ENCODE data around the gene BBS9. TPM values are rescaled to one million over a fixed set of nuclear protein-coding genes. Genes with fewer than 3 reads are reported as not detected.

Gene BBS9
- total and polyA plus RNA-seq, 5 donors, result 4.5 to 18.1 (median 13.6) TPM

- Histone ChIP-seq H3K27me3 (ENCODE audit: control insufficient read depth, insufficient read depth) (no peaks in the 10 kb centered on the region), H3K9me3 (ENCODE audit: control insufficient read depth, low read length) (no peaks in the 10 kb centered on the region), H3K27ac (ENCODE audit: low read length) (no peak overlapping the region), H3K4me1 (ENCODE audit: control insufficient read depth, insufficient read depth, low read length) (peaks cover 3% of the 10 kb centered on the region), H3K4me3 (ENCODE audit: low read length) (no peak overlapping the region)
- DNase-seq, result no peak
- WGBS, result 61% methylated on average over 2 of the region's 2 CpGs
- ATAC-seq, result no peak
- intact Hi-C loops (cut with DNase I), result no loop called here
These were observed 2.3 kb upstream of the BBS9 start for GRCh38 chr7:33127085-33127484.

DNA sequence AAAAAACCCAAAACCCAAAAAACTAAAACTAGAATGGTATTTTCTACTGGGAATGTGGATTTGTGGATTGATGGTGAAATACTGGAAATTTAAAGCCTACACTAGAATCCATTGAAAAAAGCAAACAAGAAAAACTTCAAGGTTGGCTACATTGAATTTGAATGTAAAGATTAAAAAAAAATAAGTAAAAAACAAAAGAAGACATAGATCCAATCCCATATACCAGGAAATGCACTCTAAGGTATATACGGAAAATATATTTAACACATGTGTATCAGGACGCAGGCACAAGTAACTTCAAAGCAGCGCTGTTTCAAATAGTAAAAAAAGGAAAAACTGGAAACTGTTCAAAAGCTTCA is 754 bp upstream of the BBS9 start:
- no peaks in the 10 kb centered on the region for H3K27me3 ChIP-seq (ENCODE audit: control insufficient read depth, insufficient read depth)
- intact Hi-C loops (cut with DNase I), result no loop called here
- WGBS, result under 1% methylated on average over 3 of the region's 3 CpGs
- no peak for DNase-seq
- H3K27ac ChIP-seq (ENCODE audit: low read length), result peak overlapping the region; percentile 87
- H3K4me3 ChIP-seq (ENCODE audit: low read length), result peak overlapping the region; percentile 95
- ATAC-seq, result no peak
- H3K4me1 ChIP-seq (ENCODE audit: control insufficient read depth, insufficient read depth, low read length), result peaks cover 3% of the 10 kb centered on the region
- no peaks in the 10 kb centered on the region for H3K9me3 ChIP-seq (ENCODE audit: control insufficient read depth, low read length)

GRCh38 chr7:33129806-33130153 is 416 bp downstream of the BBS9 start:
- under 1% methylated on average over 11 of the region's 11 CpGs for WGBS
- intact Hi-C loops (cut with DNase I), result no loop called here
- peak overlapping the region; percentile 83 for H3K27ac ChIP-seq (ENCODE audit: low read length)
- H3K9me3 ChIP-seq (ENCODE audit: control insufficient read depth, low read length), result no peaks in the 10 kb centered on the region
- no peak for DNase-seq
- no peaks in the 10 kb centered on the region for H3K27me3 ChIP-seq (ENCODE audit: control insufficient read depth, insufficient read depth)
- peaks cover 3% of the 10 kb centered on the region for H3K4me1 ChIP-seq (ENCODE audit: control insufficient read depth, insufficient read depth, low read length)
- ATAC-seq, result no peak
- peak overlapping the region; percentile 95 for H3K4me3 ChIP-seq (ENCODE audit: low read length)

- Histone ChIP-seq H3K4me3 (ENCODE audit: low read length) (peak overlapping the region; percentile 95), H3K27me3 (ENCODE audit: control insufficient read depth, insufficient read depth) (no peaks in the 10 kb centered on the region), H3K9me3 (ENCODE audit: control insufficient read depth, low read length) (no peaks in the 10 kb centered on the region), H3K4me1 (ENCODE audit: control insufficient read depth, insufficient read depth, low read length) (peaks cover 3% of the 10 kb centered on the region), H3K27ac (ENCODE audit: low read length) (no peak overlapping the region)
- 13% methylated on average over 3 of the region's 3 CpGs for whole genome bisulfite sequencing
- intact Hi-C loops (cut with DNase I), result no loop called here
- ATAC-seq, result no peak
- no peak for DNase-seq
These were observed 820 bp downstream of the BBS9 start for GRCh38 chr7:33130184-33130583.

- no peaks in the 10 kb centered on the region for H3K4me1 ChIP-seq (ENCODE audit: control insufficient read depth, insufficient read depth, low read length)
These were observed 7.7 kb downstream of the BBS9 start for GRCh38 chr7:33137103-33137502.

DNA sequence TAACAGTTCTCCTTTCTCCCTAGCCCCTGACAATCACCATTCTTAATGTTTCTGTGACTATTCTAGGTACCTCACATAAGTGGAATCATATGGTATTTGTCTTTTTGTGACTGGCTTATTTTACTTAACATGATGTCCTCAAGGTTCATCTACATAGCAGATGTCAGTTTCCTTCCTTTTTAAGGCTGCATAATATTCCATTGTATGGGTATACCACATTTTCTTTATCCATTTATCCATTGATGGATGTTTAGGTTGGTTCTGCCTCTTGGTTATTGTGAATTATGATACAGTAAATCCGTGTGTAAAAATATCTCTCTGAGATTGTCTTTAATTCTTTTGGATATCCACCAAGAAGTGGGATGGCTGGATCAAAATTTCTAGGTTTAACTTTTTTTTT is 13.2 kb downstream of the BBS9 start:
- Histone ChIP-seq H3K4me1 (ENCODE audit: control insufficient read depth, insufficient read depth, low read length) (no peaks in the 10 kb centered on the region), H3K9me3 (ENCODE audit: control insufficient read depth, low read length) (no peaks in the 10 kb centered on the region), H3K27me3 (ENCODE audit: control insufficient read depth, insufficient read depth) (no peaks in the 10 kb centered on the region), H3K27ac (ENCODE audit: low read length) (no peak overlapping the region), H3K4me3 (ENCODE audit: low read length) (no peak overlapping the region)
- 92% methylated on average over 1 of the region's 1 CpG for whole genome bisulfite sequencing
- DNase-seq (no peak), ATAC-seq (no peak)
- intact Hi-C loops (cut with DNase I), result no loop called here

More at GRCh38 chr7:33137103-33137502, 7.7 kb downstream of the BBS9 start:
- no peak for DNase-seq
- Histone ChIP-seq H3K27me3 (ENCODE audit: control insufficient read depth, insufficient read depth) (no peaks in the 10 kb centered on the region), H3K4me3 (ENCODE audit: low read length) (no peak overlapping the region), H3K27ac (ENCODE audit: low read length) (no peak overlapping the region), H3K9me3 (ENCODE audit: control insufficient read depth, low read length) (no peaks in the 10 kb centered on the region)
- 95% methylated on average over 15 of the region's 15 CpGs for WGBS
- no peak for ATAC-seq
- intact Hi-C loops (cut with DNase I), result no loop called here

DNA sequence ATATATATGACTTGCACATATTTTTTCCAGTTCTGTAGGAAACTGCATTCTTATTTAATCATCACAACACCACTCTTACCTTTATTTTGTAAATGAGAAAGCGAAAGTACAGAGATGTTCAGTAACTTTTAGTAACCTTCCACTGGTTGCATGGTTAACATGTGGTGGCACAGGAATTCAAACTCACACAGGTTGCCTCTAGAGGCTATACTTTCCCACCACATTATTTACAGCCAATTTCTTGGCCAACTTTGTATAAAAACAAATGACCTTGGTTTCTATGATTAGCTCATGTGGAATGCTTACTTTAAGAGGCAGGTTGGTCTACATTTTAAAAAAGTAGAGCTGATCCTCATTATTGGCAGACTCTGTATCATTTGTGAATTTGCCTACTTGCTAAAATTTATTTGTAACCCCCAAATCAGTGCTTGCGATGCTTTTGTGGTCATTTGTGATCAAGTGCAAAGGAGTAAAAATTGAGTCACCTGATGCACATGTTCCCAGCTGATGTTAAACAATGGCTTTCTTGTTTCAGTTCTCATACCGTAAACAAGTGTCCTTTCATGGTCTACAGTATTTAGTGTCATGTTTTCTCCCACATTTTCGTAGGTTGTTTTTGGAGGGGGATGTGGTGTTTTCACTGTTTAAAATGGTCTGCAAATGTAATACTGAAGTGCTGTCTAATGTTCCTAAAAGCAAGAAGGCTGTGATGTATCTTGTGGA is 14.8 kb downstream of the BBS9 start:
- no peaks in the 10 kb centered on the region for H3K27me3 ChIP-seq (ENCODE audit: control insufficient read depth, insufficient read depth)
- H3K4me1 ChIP-seq (ENCODE audit: control insufficient read depth, insufficient read depth, low read length), result no peaks in the 10 kb centered on the region
- intact Hi-C loops (cut with DNase I), result no loop called here
- no peak for ATAC-seq
- DNase-seq, result no peak
- 93% methylated on average over 4 of the region's 4 CpGs for WGBS
- no peak overlapping the region for H3K4me3 ChIP-seq (ENCODE audit: low read length)
- no peak overlapping the region for H3K27ac ChIP-seq (ENCODE audit: low read length)
- no peaks in the 10 kb centered on the region for H3K9me3 ChIP-seq (ENCODE audit: control insufficient read depth, low read length)

GRCh38 chr7:33145156-33145555 is 15.8 kb downstream of the BBS9 start:
- no peaks in the 10 kb centered on the region for H3K4me1 ChIP-seq (ENCODE audit: control insufficient read depth, insufficient read depth, low read length)
- H3K9me3 ChIP-seq (ENCODE audit: control insufficient read depth, low read length), result no peaks in the 10 kb centered on the region
- ATAC-seq (no peak), DNase-seq (no peak)
- WGBS, result 93% methylated on average over 5 of the region's 5 CpGs
- H3K4me3 ChIP-seq (ENCODE audit: low read length), result no peak overlapping the region
- no peaks in the 10 kb centered on the region for H3K27me3 ChIP-seq (ENCODE audit: control insufficient read depth, insufficient read depth)
- intact Hi-C loops (cut with DNase I), result no loop called here
- H3K27ac ChIP-seq (ENCODE audit: low read length), result no peak overlapping the region

GRCh38 chr7:33152087-33152486 is 22.7 kb downstream of the BBS9 start:
- ATAC-seq, result no peak
- Histone ChIP-seq H3K9me3 (ENCODE audit: control insufficient read depth, low read length) (no peaks in the 10 kb centered on the region), H3K27me3 (ENCODE audit: control insufficient read depth, insufficient read depth) (no peaks in the 10 kb centered on the region), H3K4me3 (ENCODE audit: low read length) (no peak overlapping the region), H3K27ac (ENCODE audit: low read length) (no peak overlapping the region), H3K4me1 (ENCODE audit: control insufficient read depth, insufficient read depth, low read length) (peaks cover 2% of the 10 kb centered on the region)
- DNase-seq, result no peak
- WGBS, result 83% methylated on average over 3 of the region's 3 CpGs
- intact Hi-C loops (cut with DNase I), result no loop called here

DNA sequence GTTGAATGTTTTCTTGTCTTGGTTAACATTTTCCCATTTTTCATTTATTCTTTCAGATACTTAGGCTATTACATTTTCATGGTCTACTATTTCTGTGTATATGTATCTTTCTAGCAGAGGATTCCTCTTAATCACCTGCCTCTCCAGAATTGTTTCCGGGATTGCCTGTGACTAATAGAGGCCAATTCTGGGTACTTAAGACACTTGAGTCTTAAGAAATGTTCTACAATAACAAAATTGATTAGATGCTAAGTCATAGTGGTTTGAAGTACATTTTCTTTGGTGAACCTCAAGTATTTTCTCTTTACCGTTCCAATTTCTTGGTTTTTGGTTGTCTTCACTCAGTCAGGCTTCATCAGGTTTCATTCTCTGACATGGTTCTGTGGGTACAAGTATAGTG is 26.4 kb downstream of the BBS9 start:
- H3K4me3 ChIP-seq (ENCODE audit: low read length), result no peak overlapping the region
- intact Hi-C loops (cut with DNase I), result no loop called here
- DNase-seq (no peak), ATAC-seq (no peak)
- H3K27me3 ChIP-seq (ENCODE audit: control insufficient read depth, insufficient read depth), result no peaks in the 10 kb centered on the region
- no peak overlapping the region for H3K27ac ChIP-seq (ENCODE audit: low read length)
- peaks cover 2% of the 10 kb centered on the region for H3K4me1 ChIP-seq (ENCODE audit: control insufficient read depth, insufficient read depth, low read length)
- H3K9me3 ChIP-seq (ENCODE audit: control insufficient read depth, low read length), result no peaks in the 10 kb centered on the region
- WGBS, result 98% methylated on average over 2 of the region's 2 CpGs

DNA sequence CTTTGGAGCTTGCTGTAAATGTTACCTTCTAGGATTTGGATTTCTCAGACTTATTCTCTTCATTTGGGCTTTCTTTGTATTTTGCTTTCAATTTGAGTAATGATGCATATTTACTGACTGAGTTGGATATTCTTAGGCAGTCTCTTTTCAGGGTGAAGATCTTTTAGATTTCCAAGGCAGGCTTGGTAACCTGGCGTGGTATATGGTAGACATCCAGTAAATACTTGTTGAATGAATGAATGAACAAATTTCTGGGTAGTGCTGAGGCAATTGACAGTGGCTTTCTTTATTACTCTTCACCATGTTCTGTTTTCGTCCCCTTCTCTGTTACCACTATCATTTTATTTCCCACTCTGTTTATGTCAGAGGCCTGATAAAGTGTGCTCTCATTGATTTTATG is 27.1 kb downstream of the BBS9 start:
- intact Hi-C loops (cut with DNase I), result no loop called here
- WGBS, result 98% methylated on average over 2 of the region's 2 CpGs
- no peaks in the 10 kb centered on the region for H3K9me3 ChIP-seq (ENCODE audit: control insufficient read depth, low read length)
- no peak for ATAC-seq
- no peak overlapping the region for H3K4me3 ChIP-seq (ENCODE audit: low read length)
- no peak for DNase-seq
- no peaks in the 10 kb centered on the region for H3K27me3 ChIP-seq (ENCODE audit: control insufficient read depth, insufficient read depth)
- peaks cover 2% of the 10 kb centered on the region for H3K4me1 ChIP-seq (ENCODE audit: control insufficient read depth, insufficient read depth, low read length)
- H3K27ac ChIP-seq (ENCODE audit: low read length), result no peak overlapping the region

- Histone ChIP-seq H3K27ac (ENCODE audit: low read length) (no peak overlapping the region), H3K4me3 (ENCODE audit: low read length) (no peak overlapping the region)
- ATAC-seq, result peak; percentile 54 to 85
These were observed 27.9 kb downstream of the BBS9 start for GRCh38 chr7:33157311-33157710.

More at GRCh38 chr7:33157311-33157710, 27.9 kb downstream of the BBS9 start:
- H3K4me1 ChIP-seq (ENCODE audit: control insufficient read depth, insufficient read depth, low read length), result peaks cover 2% of the 10 kb centered on the region
- 15% methylated on average over 1 of the region's 1 CpG for WGBS
- intact Hi-C loops (cut with DNase I), result no loop called here
- no peaks in the 10 kb centered on the region for H3K9me3 ChIP-seq (ENCODE audit: control insufficient read depth, low read length)
- H3K27me3 ChIP-seq (ENCODE audit: control insufficient read depth, insufficient read depth), result no peaks in the 10 kb centered on the region
- DNase-seq, result no peak

Data from right cardiac atrium (tissue), 5 donors.